ENCODE data around the gene ZNF280A.

GRCh38 chr22:22507743-22508273, 12.3 kb downstream of the ZNF280A start:
- TF ChIP-seq USF1 (IDR thresholded peaks at IDR 0.05) (no peak), TAF1 (IDR thresholded peaks at IDR 0.05; ENCODE audit: low read depth) (no peak), MAX (IDR thresholded peaks at IDR 0.05) (no peak), EP300 (IDR thresholded peaks at IDR 0.05; ENCODE audit: borderline replicate concordance) (no peak), FOXM1 (IDR thresholded peaks at IDR 0.05; ENCODE audit: borderline replicate concordance, low read depth) (no peak), TCF12 (IDR thresholded peaks at IDR 0.05; ENCODE audit: low read depth) (no peak), ZBTB7A (IDR thresholded peaks at IDR 0.05; ENCODE audit: low read depth) (no peak), NFIC (IDR thresholded peaks at IDR 0.05) (no peak), REST (IDR thresholded peaks at IDR 0.05; ENCODE audit: low read depth) (no peak), CREB1 (IDR thresholded peaks at IDR 0.05; ENCODE audit: low read depth) (no peak), RAD21 (IDR thresholded peaks at IDR 0.05; ENCODE audit: low read depth) (no peak), YY1 (IDR thresholded peaks at IDR 0.05; ENCODE audit: low read depth) (no peak), TEAD4 (IDR thresholded peaks at IDR 0.05) (no peak), CEBPB (IDR thresholded peaks at IDR 0.05) (no peak)

Measured in Ishikawa (cell line).